ENCODE measurements around the gene CASP12.

The CASP12 gene

DNA sequence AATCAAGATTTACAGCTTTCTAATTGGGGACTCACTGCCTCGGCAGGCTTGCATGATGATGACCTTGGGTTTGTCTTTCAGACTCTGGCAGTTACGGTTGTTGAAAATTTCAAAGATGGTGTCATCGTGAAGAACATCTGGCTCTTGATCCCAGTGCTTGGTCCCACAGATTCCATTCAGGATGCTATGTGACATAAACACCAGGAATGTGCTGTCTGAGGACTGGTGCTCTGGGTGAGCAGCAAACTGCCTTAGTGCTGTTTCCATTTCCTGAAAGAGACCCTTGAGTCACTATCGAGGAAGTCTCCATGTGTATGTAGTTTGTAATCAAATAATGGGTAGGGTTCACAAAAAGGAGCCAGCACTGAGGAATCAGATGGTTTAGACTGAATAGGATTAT is 7.1 kb downstream of the CASP12 start:
- no peak for DNase-seq

DNA sequence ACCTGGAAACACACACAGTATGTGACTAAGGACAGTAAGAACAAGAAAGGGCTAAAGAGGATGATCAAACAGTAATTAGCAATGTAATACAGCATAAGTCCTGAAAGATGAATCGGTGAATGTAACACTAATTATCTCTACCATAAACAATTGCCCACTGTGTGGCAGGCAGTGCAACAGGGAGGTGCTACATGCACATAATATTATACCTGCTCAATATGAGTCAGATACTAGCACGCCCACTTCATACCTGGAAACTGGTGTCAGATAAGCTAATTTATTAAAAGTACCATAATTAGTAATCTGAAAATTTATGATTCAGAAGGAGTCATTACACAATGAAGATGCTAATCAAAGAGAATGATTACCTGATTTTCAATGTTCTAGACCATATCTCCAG is 14.9 kb downstream of the CASP12 start:
- no peak for DNase-seq

DNA sequence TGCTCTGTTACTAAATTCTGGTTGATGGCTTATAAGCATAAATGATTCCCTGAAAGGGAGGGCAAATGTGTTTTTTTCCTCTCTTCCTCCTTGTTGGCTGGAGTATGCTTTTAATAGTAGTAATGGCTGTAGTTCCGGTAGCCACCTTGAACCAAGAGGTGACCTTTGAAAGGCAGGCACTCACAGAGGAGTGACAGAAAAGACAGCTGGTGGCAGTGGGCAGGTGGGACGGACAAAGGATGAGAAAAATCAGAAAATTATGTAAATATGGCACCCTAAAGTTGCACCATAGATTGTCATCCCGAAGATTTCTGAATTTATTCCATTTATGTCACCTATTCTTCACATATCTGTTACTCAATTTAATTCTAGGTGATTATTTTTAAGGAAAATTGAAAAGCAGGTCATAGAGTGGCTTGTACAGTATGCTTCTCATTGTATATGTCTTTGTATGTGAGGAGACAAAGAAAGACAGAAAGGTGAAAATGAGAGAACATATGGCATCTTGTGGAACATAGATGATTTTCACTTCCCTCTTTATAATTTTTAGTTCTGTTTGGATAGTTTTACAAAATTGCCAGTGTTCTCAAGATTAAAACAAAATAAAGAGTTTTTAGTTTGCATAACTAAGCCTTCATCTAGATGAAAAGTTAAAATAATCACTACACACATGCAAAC is 17.0 kb downstream of the CASP12 start:
- DNase-seq = no peak

DNA sequence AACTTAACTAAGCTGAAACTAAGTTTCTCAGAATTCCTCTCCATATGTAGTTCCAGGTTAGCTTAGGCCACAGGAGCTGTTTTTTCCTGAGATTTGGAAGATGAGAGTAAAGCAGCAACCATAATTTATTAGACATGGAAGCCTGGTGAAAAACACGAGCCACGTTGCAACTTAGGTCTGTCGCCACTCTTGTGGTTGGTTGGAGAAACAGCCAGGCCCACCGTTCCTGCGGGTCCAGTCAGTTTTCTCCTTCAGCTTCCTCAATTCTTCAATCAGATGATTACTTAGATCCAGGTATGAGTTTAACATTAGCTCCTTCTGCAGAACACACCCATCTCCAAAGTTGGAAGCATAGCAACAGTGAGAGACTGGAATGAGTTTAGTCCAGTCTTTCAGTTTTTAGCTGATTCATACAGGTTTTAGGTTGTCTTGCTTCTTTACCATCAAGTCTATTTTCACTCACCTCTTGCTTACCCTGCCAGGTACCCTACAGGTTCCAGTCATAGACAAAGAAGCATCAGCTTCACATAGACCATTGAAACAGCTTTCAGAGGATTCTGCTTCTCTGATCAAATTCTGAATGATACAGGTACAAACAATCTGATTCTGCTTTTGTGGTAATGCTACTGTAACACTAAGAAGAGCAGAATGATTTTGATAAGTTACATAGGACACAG is 18.6 kb downstream of the CASP12 start:
- no peak for DNase-seq

DNA sequence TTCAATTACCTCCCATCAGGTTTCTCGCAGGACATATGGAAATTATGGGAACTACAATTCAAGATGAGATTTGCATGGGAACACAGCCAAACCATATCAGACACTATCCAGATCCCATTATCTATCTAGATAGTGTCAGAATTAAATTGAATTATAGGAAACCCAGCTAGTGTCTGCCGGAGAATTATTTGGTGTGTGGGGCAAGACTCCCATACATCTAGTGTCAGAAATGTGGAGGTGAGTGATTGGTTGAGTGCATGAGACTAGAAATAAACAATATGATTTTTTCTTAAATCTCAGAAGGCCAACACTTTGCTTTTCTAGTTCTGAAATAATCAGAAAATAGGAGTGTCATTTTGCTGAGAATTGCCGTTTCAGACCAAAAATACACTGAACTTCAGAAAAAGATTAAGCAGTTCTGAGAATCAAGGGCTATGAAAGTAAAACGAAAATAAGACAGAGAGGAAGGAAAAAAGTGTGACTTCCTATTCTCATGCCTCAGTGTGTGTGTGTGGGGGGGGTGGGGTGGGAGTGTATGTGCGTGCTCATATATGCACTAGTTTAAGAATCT is 21.3 kb downstream of the CASP12 start:
- DNase-seq = no peak

DNA sequence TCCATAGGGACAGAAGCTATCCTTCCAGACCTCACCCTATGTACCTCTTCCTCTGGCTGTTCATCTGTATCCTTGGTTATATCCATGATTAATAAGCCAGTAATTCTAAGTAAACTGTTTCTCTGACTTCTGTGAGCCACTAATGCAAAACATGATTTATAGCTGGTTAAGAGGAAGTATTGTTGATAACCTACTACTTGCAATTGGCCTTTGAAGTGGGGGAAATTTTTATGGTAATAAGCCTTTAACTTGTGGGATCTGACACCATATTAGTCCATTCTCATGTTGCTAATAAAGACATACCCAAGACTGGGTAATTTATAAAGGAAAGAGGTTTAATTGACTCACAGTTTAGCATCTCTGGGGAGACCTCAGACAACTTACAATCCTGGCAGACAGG is 21.9 kb downstream of the CASP12 start:
- no peak for DNase-seq

DNA sequence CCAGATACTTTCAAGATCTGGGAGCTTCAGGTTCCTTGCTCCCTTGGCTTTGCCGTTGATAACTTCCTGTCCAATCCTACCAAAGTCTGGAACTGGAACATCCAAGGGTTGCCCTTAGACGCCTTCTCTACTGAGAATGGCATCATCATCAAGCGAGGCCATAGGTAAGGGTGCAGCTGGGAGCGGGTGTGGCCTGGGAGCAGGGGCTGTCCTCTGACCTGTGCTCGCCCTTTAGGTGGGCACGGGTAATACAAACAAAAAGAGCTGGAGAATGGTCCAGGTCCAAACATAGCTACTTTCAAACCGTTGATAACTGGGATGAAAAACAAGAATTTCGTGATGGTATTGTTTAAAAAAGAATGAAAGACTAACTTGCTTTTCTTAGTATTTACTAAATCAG is 25.0 kb downstream of the CASP12 start:
- DNase-seq = no peak

DNA sequence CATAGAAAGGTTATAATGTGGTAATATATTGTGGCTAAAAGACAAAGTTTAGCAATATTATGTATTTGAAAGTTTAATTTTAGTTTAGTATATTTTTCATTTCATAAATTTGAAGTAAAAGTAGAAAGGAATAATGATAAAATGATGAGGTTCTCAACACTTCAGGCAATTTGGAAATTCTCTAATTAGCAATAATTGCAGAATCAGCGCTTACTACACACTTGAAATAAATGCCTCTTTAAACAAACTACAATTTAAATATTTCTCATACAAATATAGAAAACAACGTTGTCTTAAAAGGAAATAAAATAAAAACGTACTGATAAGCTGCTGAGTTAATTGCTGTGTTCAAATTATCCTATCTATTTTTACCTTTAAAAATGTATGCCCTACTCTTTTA is 25.9 kb downstream of the CASP12 start:
- no peak for DNase-seq

DNA sequence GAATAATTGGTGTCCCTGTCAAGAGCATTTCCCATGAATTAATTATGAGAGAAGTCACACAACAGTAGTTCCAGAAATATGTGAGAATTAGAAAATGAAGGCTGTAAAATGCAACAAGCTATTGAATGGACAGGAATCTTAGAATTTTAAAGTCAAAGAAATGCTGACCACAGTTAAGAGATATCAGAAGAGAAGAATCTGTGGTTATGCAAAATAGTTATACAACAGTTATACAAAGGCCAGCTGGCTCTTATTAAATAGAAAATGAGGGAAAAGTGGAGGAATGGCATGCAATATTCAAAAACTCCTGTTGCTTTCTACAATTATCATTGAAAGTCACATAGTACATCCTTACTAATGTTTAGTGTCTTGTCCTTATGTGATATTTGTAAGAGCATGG is 27.4 kb downstream of the CASP12 start:
- no peak for DNase-seq

DNA sequence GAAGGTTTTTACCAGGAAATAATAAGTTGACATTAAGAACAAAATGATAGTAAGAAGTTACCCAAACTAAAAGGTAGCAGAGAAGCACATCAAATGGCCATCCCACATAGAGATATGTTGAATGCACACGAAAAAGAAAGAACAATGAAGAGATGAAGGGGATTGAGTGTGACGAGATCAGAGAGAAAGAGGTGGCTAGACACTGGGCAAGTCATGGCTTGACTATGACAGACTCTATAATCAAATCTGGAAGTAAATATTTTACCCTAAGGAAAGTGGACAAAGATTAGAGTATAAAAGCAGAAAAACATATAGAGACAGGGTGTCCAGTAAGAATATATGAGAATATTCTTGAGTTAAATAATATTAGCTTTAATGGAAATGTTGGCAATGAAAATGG is 31.4 kb downstream of the CASP12 start:
- no peak for DNase-seq

DNA sequence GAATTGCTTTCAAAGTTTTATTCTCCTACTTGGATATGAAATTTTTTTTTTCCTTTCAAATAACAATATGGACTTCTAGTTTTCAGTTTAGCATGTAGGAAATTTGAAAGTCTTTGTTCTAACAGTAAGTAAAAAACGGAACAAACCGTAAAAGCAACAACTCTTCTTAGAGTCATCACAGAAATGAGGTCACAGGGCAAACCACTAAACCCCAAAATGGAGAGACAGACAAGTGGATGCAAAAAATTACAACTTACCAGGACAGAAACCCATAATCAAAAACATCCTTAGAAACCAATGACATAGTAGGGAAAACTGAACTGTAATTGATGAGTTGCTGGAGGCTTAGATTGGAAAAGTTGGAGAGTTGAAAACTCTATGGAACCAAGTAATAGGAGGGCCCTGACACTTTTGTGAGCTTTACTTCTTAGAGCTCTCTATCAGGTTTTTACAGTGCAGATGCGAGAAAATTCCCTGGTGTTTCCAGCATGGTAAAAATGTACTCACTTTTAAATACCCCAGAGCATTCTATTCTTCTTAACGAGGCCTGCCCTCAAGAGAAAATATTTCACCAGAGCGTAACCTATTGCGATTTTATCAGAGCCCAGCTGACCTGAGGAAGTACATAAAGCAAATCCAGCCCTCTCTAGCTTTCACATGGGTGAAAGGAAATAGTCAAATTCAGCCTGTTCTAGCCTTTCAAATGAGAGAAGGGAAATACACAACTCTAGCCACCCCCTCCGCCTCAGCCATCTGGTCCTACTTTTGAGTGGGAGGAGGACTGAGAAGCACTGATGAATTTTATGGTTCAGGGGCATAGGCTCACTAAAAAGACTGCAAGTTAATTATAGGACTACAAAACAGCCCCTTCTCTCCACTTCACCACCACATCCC is 39.1 kb downstream of the CASP12 start:
- DNase-seq = no peak

DNA sequence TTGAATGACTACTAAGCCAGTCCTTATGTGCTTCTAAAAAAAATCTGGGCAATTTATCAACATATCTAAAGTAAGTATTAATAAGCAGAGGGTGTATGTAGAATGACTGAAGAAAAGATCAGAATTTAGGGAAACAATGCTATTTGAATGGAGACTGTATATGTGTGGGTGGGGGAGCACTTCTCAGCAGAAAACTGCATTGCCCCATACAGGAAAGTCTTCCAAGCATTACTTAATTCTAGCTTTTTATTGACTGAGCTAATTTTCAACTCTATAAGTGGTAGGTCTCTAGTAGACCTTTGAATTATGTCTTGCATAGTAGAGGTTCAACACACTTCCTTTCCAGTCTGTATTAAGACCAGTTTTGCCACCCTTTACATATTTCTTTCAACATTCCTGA is 41.7 kb downstream of the CASP12 start:
- no peak for DNase-seq

DNA sequence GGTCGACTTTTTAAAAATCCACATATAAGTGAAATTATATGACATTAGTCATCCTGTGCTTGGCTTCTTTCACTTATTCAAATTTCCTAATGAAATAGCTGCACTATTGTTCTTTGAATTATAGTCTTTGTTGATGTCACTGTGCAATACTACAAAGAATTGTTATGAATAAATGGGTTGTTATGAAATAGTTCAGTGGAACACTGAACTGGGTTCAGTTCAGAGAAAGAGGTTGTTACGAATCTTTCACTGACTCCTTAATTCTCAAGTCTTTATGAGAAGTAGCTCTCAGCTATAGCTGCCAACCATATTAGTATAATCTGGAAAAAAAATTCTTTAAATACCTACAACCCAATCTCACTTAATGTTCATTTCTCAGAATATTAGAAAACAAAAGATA is 42.3 kb downstream of the CASP12 start:
- no peak for DNase-seq

DNA sequence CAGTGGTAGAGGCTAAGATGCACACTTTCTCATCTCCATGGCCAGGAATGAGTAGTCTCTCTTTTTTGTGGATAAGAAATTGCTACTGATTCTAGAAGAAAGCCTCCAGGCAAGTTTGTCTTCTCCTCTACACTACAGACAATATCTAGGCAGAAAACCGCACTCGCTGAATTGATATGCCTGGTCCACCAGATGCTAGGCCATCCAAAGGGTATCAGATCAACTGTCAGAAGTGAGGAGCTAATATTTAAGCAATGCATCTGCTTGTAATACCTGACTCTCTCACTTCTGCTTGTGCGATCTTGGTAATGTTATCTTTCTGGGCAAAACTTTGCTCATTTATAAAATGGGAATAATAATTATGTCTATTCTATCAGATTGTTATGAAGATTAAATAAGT is 45.0 kb downstream of the CASP12 start:
- DNase-seq = no peak

DNA sequence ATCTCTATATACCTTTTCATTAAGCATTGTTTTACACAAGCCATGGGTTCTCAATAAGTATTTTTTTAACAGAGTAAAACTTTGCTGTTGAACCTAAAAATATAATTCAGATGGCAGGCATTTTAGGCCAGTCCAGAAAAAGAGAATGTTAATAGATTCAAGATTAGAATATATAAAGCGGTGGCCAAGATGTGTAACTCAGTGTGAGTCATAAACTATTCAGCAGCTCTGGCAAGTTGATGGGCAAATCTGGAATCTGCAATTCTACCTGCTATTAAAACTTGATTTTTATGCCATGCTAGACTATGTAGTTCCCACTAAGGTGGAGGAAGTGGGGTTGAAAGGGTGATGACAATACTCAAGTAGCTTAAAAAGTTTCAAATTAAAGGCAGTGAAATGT is 45.4 kb downstream of the CASP12 start:
- no peak for DNase-seq

DNA sequence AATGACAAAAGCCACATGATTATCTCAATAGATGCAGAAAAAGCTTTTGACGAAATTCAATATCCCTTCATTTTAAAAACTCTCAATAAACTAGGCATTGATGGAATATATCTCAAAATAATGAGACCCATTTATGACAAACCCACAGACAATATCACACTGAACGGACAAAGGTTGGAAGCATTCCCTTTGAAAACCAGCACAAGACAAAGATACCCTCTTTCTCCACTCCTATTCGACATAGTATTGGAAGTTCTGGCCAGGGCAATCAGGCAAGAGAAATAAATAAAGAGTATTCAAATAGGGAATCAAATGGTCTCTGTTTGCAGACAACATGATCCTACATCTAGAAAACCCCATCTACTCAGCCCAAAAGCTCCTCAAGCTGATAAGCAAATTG is 52.0 kb downstream of the CASP12 start:
- no peak for DNase-seq

DNA sequence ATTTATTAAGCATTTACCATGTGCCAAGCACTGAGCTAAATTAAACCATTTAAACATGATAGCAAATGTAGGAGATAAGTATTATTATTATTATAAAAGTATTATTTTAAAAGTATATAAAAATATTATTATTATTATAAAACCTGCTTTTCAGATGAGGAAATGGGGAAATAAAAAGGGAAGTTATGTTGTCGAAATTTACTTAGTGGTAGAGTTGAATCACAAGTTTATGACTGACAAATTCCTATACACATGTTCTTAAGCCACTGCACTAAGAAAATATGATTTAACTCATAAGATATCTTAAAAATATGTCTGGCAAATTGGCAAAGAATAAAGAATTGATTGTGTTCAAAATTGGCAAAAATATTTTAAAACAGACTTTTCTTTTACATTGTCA is 53.8 kb downstream of the CASP12 start:
- peak; percentile 29 to 39 for DNase-seq

DNA sequence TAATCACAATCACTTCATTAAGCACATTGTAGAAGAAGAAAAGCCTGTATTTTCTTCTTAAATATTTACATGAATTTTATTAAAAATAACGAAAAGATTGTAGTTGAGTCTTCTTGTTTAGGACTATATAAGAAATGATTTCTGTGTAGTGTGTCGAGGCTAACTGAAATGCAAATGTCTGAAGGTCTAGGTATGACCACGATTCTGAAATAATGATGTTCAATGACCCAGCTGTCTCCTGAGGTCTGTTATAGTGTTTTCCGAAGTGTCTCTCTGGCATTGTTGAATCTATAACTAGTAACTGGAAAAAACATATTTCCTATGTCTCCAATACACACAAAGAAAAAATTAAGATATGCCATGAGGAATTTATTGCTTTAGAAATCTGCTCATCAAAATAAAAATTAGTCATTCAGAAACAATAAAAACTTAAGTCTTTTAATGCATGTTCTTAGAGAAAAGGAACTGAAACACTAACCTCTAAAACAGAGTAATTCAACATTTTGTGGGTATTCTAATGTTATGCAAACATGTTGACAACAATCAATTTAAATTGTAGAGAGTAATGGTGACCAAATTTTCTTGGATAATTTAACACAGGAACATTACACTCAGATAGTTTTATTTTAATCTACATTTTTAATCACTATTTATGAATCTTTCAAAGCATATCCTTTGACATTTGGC is 55.0 kb downstream of the CASP12 start:
- no peak for DNase-seq

DNA sequence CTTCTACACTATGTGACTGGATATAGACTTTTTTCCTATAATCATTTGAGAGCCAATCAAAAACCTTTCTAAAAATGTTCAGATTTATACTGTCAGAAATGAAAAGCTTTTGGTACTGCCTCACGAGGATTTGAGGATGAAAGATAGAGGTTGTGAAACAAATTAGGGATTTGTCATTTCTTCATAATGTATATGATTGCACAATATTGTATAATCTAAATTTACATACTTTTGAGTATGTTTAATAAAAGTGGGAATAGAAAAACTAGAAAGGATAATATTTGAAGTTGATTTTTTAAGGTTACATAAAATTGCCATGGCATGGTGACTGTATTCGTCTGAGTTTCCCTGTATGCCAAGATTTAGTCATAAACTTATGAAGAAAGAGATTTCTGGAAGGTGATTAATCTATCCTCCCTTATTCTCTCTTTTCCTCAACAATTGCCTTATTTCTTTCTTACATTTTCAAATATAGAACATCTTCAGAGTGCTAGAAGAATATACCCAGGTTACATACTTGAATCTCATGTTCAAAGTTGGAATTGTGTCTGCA is 56.2 kb downstream of the CASP12 start:
- DNase-seq = no peak

DNA sequence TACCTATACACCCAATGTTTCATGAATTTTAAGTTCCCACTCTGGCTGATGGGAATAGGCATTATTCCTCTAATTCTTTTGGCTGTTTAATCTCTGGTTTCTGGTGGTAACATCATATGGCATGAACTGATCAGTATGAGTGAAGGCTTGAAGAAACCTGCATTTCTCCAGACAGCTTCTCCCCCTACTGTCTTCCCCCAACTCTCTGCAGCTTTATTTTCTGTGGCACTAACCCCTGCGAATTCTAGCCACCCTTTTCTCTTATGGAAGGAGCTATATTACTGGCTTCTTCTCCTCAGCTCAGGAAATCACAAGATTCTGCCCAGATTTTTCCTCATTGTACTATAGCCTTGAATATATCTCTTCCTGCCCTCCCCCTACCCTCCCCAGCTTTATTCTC is 57.1 kb downstream of the CASP12 start:
- no peak for DNase-seq

DNA sequence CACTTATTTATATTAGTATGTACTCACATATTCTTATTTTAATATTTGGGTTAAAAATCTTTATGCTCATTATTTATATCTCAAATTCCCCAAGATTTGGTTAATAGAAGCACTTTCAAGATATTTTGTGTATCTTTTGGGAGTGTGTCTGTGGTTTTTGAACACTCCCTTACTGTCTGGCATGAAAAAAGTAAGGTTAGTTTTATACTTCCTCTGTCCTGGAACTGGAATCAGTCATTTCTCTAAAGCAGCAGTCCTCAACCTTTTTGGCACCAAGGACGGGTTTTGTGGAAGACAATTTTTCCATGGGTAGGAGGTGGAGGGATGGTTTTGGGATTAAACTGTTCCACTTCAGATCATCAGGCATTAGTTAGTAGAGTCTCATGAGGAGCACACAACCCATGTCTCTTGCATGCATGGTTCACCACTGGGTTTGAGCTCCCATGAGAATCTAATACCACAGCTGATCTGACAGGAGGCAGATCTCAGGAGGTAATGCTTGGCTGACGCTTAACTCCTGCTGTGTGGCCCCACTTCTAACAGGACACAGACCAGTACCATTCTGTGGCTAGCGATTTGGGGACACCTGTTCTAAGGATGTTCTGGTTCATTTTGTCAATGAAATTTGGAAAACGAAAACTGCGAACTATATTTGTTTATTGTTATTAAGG is 60.2 kb downstream of the CASP12 start:
- no peak for DNase-seq

DNA sequence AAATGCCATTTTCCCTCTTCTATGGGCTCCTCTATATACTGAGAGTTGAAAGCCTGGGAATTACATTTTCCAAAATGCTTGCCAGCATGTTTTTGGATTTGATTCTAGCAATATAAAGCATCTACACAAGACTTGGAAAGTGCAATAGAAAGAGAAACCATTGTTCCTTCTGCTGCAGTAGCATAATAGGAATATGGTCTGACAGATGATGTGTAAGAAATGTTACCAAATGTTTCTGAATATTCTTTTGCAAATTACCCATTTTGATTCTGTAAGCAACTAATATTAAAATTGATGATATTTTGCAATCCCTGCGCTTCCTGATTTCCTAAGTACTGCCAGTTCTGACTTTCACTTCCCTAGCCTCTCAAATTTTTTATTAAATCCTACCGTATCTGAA is 61.6 kb downstream of the CASP12 start:
- no peak for DNase-seq

Measured in Kasumi-1 (cell line).